HepG2 (cell line): ENCODE data around the gene FAM131A. TPM values are rescaled to one million over a fixed set of nuclear protein-coding genes. Genes with fewer than 3 reads are reported as not detected.

Experiments
- CHD4 ChIP-seq: fragments of 200-600 bp; sonication (generic); IDR thresholded peaks from 2 replicates; pipeline ENCODE4 v1.7.0; 2017; ENCODE audit warnings: mild to moderate bottlenecking, low read length, borderline replicate concordance
- ERF ChIP-seq: IDR thresholded peaks from 2 replicates; pipeline ENCODE4 v1.6.1; 2018; ENCODE audit warnings: missing biosample characterization, missing genetic modification reagents
- GATA4 ChIP-seq: sonication (generic); IDR thresholded peaks from 2 replicates; pipeline ENCODE4 v1.6.1; 2016; ENCODE audit warnings: antibody characterized with exemption, low read depth, borderline replicate concordance
- HCFC1 ChIP-seq: fragments of 150-350 bp; IDR thresholded peaks from 2 replicates; pipeline ENCODE4 v1.6.1; 2014; ENCODE audit warnings: low read depth, low read length
- JUND ChIP-seq: sonication (generic); formaldehyde crosslinking; IDR thresholded peaks from 2 replicates; pipeline ENCODE4 v1.8.0; 2022; ENCODE audit warnings: mild to moderate bottlenecking, missing genetic modification reagents
- MLLT10 ChIP-seq: sonication (generic); formaldehyde crosslinking; IDR thresholded peaks from 2 replicates; pipeline ENCODE4 v1.4.0; 2020; ENCODE audit warnings: missing genetic modification reagents
- NFE2 ChIP-seq: sonication (generic); formaldehyde crosslinking; IDR thresholded peaks from 2 replicates; pipeline ENCODE4 v1.4.0; 2020; ENCODE audit warnings: missing genetic modification reagents
- NPAS2 ChIP-seq: sonication (generic); formaldehyde crosslinking; IDR thresholded peaks from 2 replicates; pipeline ENCODE4 v1.8.0; 2022; ENCODE audit warnings: mild to moderate bottlenecking, missing genetic modification reagents, borderline replicate concordance
- NR2F2 ChIP-seq: IDR thresholded peaks from 2 replicates; pipeline ENCODE4 v1.6.1; 2012; ENCODE audit warnings: low read depth, inconsistent platforms, borderline replicate concordance
- PAX8 ChIP-seq: sonication (generic); formaldehyde crosslinking; IDR thresholded peaks from 2 replicates; pipeline ENCODE4 v1.8.0; 2022; ENCODE audit warnings: mild to moderate bottlenecking, missing genetic modification reagents, borderline replicate concordance
- SAP130 ChIP-seq: IDR thresholded peaks from 2 replicates; pipeline ENCODE4 v1.6.1; 2016; ENCODE audit warnings: low read depth
- TFE3 ChIP-seq: IDR thresholded peaks from 2 replicates; pipeline ENCODE4 v1.6.1; 2016
- U2AF1 ChIP-seq: fragments of 200-400 bp; formaldehyde crosslinking; optimal IDR thresholded peaks from 2 replicates; pipeline ENCODE3; 2017; ENCODE audit warnings: mild to moderate bottlenecking, low read depth, low read length
- WIZ ChIP-seq: sonication (generic); formaldehyde crosslinking; IDR thresholded peaks from 2 replicates; pipeline ENCODE4 v1.5.1; 2020; ENCODE audit warnings: mild to moderate bottlenecking, missing genetic modification reagents
- ZNF138 ChIP-seq: sonication (generic); formaldehyde crosslinking; IDR thresholded peaks from 2 replicates; pipeline ENCODE4 v1.5.0; 2020; ENCODE audit warnings: mild to moderate bottlenecking, low read depth, missing genetic modification reagents
- ZNF230 ChIP-seq: sonication (generic); formaldehyde crosslinking; IDR thresholded peaks from 2 replicates; pipeline ENCODE4 v1.4.0; 2020; ENCODE audit warnings: mild to moderate bottlenecking, missing genetic modification reagents
- ZNF280D ChIP-seq: sonication (generic); formaldehyde crosslinking; IDR thresholded peaks from 2 replicates; pipeline ENCODE4 v1.5.1; 2020; ENCODE audit warnings: mild to moderate bottlenecking, missing genetic modification reagents
- ZNF569 ChIP-seq: sonication (generic); formaldehyde crosslinking; IDR thresholded peaks from 2 replicates; pipeline ENCODE4 v1.5.0; 2020; ENCODE audit warnings: mild to moderate bottlenecking, missing genetic modification reagents, moderate library complexity, borderline replicate concordance
- ZNF616 ChIP-seq: sonication (generic); formaldehyde crosslinking; IDR thresholded peaks from 2 replicates; pipeline ENCODE4 v1.5.0; 2020; ENCODE audit warnings: low read depth, mild to moderate bottlenecking, missing genetic modification reagents
- ZNF619 ChIP-seq: sonication (generic); formaldehyde crosslinking; IDR thresholded peaks from 2 replicates; pipeline ENCODE4 v1.4.0; 2020; ENCODE audit warnings: mild to moderate bottlenecking, missing genetic modification reagents
- ZNF724P ChIP-seq: sonication (generic); formaldehyde crosslinking; IDR thresholded peaks from 2 replicates; pipeline ENCODE4 v1.8.0; 2022; ENCODE audit warnings: missing genetic modification reagents, borderline replicate concordance
- polyA plus RNA-seq, 8 experiments: library from polyadenylated mRNA; depleted of rRNA in 3 of 8; stranded (reverse) in 7 of 8; unstranded in 1 of 8; fragments of >200 nt; fragmentation: Illumina TruSeq in 4 of 8; extraction: Trizol in 4 of 8; gene quantifications; 2 replicates each; pipeline versions ENCODE4 v1.2.1 to v1.2.3, GENCODE V29; 2011 to 2016; ENCODE audit warnings: low read depth in 4 of 8, missing spikeins in 1 of 8, mixed read lengths in 1 of 8; ENCODE audit not compliant: insufficient read depth in 1 of 8
- total RNA-seq, 5 experiments: library from RNA; depleted of rRNA; stranded (reverse); fragments of >200 nt; fragmentation: Illumina TruSeq; extraction: Trizol; gene quantifications; 2 replicates each; pipeline ENCODE4 v1.2.3, GENCODE V29; 2016; ENCODE audit warnings: low read depth in 1 of 5
- TF ChIP-seq, protein P1 (sequence below): sonication (generic); formaldehyde crosslinking; IDR thresholded peaks from 2 replicates; pipeline ENCODE4 v1.4.0; 2020; ENCODE audit warnings: missing genetic modification reagents, borderline replicate concordance
- TF ChIP-seq, protein P2 (sequence below): sonication (generic); formaldehyde crosslinking; IDR thresholded peaks from 2 replicates; pipeline ENCODE4 v1.4.0; 2020; ENCODE audit warnings: mild to moderate bottlenecking, missing genetic modification reagents
- TF ChIP-seq, protein P3 (sequence below): sonication (generic); formaldehyde crosslinking; IDR thresholded peaks from 2 replicates; pipeline ENCODE4 v1.4.0; 2020; ENCODE audit warnings: missing genetic modification reagents

The FAM131A gene
- total and polyA plus RNA-seq, 2 of the 13 experiments (the other 11 are each of a cell fraction or from before 2014, with no cell fraction given), result 9.2 to 9.3 TPM

DNA sequence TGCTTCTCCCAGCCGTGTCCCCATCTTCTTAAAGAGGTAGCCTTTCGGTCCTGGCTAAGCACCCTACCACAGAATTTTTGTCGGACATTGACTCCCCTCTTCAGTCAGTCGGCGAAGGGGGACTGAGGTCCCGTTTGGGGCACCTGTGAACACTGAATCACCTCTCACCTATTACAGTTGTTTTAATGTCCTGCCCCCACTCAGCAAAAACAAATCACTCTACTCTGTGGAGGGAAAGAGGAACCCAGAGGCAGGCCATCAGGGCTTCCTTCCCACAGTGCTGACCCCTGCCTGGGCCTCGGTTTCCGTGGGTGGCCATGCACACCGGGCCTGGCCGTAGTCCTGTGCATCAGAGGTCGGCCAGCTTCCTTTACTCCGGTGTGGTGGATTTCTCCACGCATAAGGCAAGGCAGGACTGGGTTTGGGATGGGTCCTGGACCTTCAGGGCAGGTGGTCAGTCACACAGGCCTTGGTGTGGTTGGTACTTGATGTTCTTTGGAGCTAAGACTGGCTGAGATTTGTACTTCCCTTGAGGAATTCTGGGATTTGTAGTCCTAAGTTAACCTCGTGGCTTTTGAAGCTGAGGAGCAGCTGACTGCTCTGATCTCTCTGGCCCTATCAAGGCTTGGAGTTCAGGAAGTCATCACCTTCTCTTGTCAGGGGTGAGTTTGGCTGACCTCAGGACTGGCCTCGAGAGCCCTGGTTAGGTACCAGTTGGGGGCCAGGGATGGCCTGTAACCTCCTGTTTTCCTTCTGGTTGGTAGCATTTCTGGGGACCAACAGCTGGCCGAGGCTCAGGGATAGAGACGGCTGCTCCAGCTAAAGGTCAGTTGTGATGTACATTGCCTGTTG is 627 bp upstream of the FAM131A start (continued):
- TF ChIP-seq ZNF138 (CRISPR knock-in tag) (no peak), ZNF724P (0 out of 2 replicates have a peak, but pooled peaks have one; percentile 43), ZNF619 (CRISPR knock-in tag) (0 out of 2 replicates have a peak, but pooled peaks have one; percentile 25), HCFC1 (peak; percentile 60; the same call in 1 of the 2 replicates), PAX8 (CRISPR knock-in tag) (no peak), ZNF280D (no peak), TFE3 (CRISPR knock-in tag) (0 out of 2 replicates have a peak, but pooled peaks have one; percentile 13), NFE2 (no peak), NPAS2 (no peak), NR2F2 (no peak), JUND (CRISPR knock-in tag) (no peak), U2AF1 (no peak), ERF (CRISPR knock-in tag) (no peak), ZNF230 (CRISPR knock-in tag) (no peak), CHD4 (no peak), ZNF616 (CRISPR knock-in tag) (no peak), WIZ (no peak), MLLT10 (CRISPR knock-in tag) (no peak), GATA4 (no peak), ZNF569 (CRISPR knock-in tag) (no peak), SAP130 (CRISPR knock-in tag) (peak; percentile 31)
- TF ChIP-seq, protein P1, sequence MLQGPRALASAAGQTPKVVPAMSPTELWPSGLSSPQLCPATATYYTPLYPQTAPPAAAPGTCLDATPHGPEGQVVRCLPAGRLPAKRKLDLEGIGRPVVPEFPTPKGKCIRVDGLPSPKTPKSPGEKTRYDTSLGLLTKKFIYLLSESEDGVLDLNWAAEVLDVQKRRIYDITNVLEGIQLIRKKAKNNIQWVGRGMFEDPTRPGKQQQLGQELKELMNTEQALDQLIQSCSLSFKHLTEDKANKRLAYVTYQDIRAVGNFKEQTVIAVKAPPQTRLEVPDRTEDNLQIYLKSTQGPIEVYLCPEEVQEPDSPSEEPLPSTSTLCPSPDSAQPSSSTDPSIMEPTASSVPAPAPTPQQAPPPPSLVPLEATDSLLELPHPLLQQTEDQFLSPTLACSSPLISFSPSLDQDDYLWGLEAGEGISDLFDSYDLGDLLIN (CRISPR knock-in tag), result no peak
- TF ChIP-seq, protein P2, sequence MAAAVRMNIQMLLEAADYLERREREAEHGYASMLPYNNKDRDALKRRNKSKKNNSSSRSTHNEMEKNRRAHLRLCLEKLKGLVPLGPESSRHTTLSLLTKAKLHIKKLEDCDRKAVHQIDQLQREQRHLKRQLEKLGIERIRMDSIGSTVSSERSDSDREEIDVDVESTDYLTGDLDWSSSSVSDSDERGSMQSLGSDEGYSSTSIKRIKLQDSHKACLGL (CRISPR knock-in tag), result 0 out of 2 replicates have a peak, but pooled peaks have one; percentile 27
- TF ChIP-seq, protein P3, sequence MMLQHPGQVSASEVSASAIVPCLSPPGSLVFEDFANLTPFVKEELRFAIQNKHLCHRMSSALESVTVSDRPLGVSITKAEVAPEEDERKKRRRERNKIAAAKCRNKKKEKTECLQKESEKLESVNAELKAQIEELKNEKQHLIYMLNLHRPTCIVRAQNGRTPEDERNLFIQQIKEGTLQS (CRISPR knock-in tag), result no peak
